Measurements from ENCODE around the gene VPS9D1.
"Not testable (repeated sequence)": the region's sequence is repeated elsewhere in the genome, so short reads cannot be mapped to it uniquely, and the experiment has no call there.

GRCh38 chr16:89694784-89695085 is 26.0 kb downstream of the VPS9D1 start:
- not testable (repeated sequence) for TF ChIP-seq CTCF, EZH2, EZH2phosphoT487 (IDR thresholded peaks at IDR 0.05)
